HCT116 (cell line): ENCODE data around the gene CFAP97D2.

Experiments used
- CBX3 ChIP-seq: IDR thresholded peaks from 2 replicates; pipeline ENCODE4 v1.6.1; 2012; ENCODE audit warnings: low read depth
- EGR1 ChIP-seq: IDR thresholded peaks from 2 replicates; pipeline ENCODE4 v1.6.1; 2012; ENCODE audit warnings: low read depth
- POLR2A ChIP-seq: IDR thresholded peaks from 2 replicates; pipeline ENCODE4 v1.7.0; 2011; ENCODE audit warnings: borderline replicate concordance; ENCODE audit not compliant: insufficient read depth, insufficient read length; ENCODE audit errors: extremely low read depth
- SRF ChIP-seq: IDR thresholded peaks from 2 replicates; pipeline ENCODE4 v1.6.1; 2012; ENCODE audit warnings: low read depth
- YY1 ChIP-seq: IDR thresholded peaks from 2 replicates; pipeline ENCODE4 v1.6.1; 2011; ENCODE audit warnings: low read length, low read depth, moderate library complexity, mild to moderate bottlenecking; ENCODE audit not compliant: insufficient replicate concordance; ENCODE audit errors: extremely low read depth
- ZNF274 ChIP-seq: fragments of 200-500 bp; sonication (Bioruptor generic); IDR thresholded peaks from 2 replicates; pipeline ENCODE4 v1.6.1; 2014; ENCODE audit warnings: mild to moderate bottlenecking, low read depth, low read length, inconsistent platforms

DNA sequence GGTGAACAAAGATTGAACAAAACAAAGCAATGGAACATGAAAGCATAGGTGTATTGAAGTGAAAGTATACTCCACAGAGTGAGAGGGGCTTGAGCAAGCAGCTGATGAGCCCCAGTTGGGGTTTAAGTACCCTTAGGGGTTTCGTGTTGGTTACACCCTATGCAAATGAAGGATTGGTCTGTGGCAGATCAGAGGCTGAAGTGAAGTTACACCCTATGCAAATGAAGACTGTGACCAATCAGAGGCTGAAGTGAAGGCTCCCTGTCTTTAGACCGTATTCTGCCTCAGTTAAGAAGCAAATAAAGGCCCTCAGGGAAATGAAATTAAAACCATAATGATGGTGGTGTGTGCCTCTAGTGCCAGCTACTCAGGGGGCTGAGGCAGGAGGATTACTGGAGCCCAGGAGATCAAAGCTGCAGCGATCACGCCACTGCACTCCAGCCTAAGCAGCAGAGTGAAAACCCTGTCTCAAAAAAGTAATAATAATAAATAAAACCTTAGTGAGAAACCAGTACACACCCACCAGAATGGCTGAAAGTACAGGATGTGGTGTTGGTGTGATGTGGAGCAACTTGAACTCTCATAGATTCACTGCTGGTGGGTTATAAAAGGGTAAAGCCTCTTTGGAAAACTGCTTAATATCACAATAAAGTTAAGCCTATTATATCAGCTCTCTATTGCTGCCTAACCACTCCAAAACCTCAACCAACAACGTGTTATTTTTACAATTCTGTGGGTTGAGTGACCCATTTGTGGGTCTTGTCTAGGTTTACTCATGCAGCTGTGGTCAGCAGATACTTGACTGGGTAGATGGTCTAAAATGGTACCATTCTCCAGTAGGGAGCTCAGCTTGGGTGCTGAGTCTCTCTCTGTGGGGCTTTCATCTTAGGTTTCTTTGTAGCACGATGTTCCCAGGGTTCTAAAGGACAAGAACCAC lies 89.6 kb downstream of the CFAP97D2 start:
- TF ChIP-seq ZNF274 (no peak), CBX3 (no peak), SRF (no peak), EGR1 (no peak), YY1 (no peak), POLR2A (no peak)
